ENCODE data around the gene TNFAIP8.

GRCh38 chr5:119343052-119343451 is 12.8 kb upstream of the TNFAIP8 start:
- TF ChIP-seq CTCF (IDR thresholded peaks at IDR 0.05) (no peak), EP300 (IDR thresholded peaks at IDR 0.05) (no peak)

All from stomach (tissue), 4 donors.